Measurements from ENCODE around the gene RPA1. TPM values are rescaled to one million over a fixed set of nuclear protein-coding genes. Genes with fewer than 3 reads are reported as not detected.

RPA1 gene
- polyA plus RNA-seq, 3 donors, result 18.5 to 27.4 (median 23.8) TPM

DNA sequence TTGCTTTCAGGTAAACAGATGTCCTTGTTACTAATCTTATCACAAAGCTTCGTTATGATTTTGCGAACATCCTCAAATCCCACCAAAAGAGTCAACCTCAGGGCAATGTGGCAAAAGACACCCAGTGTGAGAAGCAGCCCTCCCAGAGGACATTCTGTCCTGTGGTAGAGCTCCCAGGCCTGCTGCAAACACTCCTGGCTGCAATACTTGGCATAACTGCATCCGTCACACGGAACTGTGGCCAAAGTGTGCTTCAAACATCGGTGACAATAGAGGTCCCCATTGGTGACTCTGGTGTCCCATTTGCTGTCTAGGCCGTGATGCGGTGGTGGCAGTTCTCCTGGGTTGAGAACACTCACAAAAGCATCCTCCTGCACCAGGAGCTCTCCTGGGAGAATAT, 29.6 kb upstream of the RPA1 start:
- DNase-seq, result no peak
- Mint-ChIP-seq H3K27ac (no peak overlapping the region), H3K4me1 (no peaks in the 10 kb centered on the region), H3K36me3 (peaks cover 46 to 64% of the 10 kb centered on the region in 2 donors), H3K27me3 (ENCODE audit: low read depth in 3 of 3) (peaks cover 0 to 2% (median 0%) of the 10 kb centered on the region in 3 donors), H3K4me3 (no peak overlapping the region), H3K9me3 (peaks cover 0 to under 1% (median 0%) of the 10 kb centered on the region in 7 donors)
- Histone ChIP-seq H3K27me3 (ENCODE audit: control insufficient read depth in 2 of 2, insufficient read depth in 2 of 2, low read length in 2 of 2) (no peaks in the 10 kb centered on the region), H3K4me1 (ENCODE audit: control insufficient read depth in 1 of 2, insufficient read depth in 2 of 2, low read length in 2 of 2) (no peaks in the 10 kb centered on the region), H3K4me3 (replicated peaks in 1 of 3; ENCODE audit: low read depth in 2 of 3, low read length in 3 of 3) (no peak overlapping the region), H2AFZ (ENCODE audit: insufficient read depth, low read depth, low read length, poor library complexity, severe bottlenecking) (no peak overlapping the region), H3K4me2 (replicated peaks; ENCODE audit: extremely low read depth, low read length, poor library complexity, severe bottlenecking) (no peak overlapping the region), H3K79me2 (ENCODE audit: insufficient read depth, low read length) (peaks cover 8% of the 10 kb centered on the region), H3K27ac (ENCODE audit: low read depth in 1 of 2, low read length in 2 of 2) (no peak overlapping the region), H4K20me1 (ENCODE audit: insufficient read depth, low read length) (no peaks in the 10 kb centered on the region), H3K9me3 (replicated peaks in 1 of 2; ENCODE audit: control insufficient read depth in 1 of 2, insufficient read depth in 1 of 2, low read length in 2 of 2) (no peaks in the 10 kb centered on the region), H3K36me3 (replicated peaks in 1 of 2; ENCODE audit: control insufficient read depth in 1 of 2, insufficient read depth in 2 of 2, low read length in 2 of 2) (peaks cover 27 to 47% of the 10 kb centered on the region in 2 donors), H3K9ac (ENCODE audit: insufficient read depth, low read length, poor library complexity, severe bottlenecking) (no peak overlapping the region)
- intact Hi-C loops (cut with micrococcal nuclease), result no loop called here
- TF ChIP-seq, protein P1, sequence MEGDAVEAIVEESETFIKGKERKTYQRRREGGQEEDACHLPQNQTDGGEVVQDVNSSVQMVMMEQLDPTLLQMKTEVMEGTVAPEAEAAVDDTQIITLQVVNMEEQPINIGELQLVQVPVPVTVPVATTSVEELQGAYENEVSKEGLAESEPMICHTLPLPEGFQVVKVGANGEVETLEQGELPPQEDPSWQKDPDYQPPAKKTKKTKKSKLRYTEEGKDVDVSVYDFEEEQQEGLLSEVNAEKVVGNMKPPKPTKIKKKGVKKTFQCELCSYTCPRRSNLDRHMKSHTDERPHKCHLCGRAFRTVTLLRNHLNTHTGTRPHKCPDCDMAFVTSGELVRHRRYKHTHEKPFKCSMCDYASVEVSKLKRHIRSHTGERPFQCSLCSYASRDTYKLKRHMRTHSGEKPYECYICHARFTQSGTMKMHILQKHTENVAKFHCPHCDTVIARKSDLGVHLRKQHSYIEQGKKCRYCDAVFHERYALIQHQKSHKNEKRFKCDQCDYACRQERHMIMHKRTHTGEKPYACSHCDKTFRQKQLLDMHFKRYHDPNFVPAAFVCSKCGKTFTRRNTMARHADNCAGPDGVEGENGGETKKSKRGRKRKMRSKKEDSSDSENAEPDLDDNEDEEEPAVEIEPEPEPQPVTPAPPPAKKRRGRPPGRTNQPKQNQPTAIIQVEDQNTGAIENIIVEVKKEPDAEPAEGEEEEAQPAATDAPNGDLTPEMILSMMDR (IDR thresholded peaks at IDR 0.05), result no peak
- 97% methylated on average over 5 of the region's 7 CpGs for WGBS (ENCODE audit: insufficient coverage)

- Histone ChIP-seq H4K20me1 (ENCODE audit: insufficient read depth, low read length) (no peaks in the 10 kb centered on the region), H2AFZ (ENCODE audit: insufficient read depth, low read depth, low read length, poor library complexity, severe bottlenecking) (no peak overlapping the region), H3K27ac (ENCODE audit: low read depth in 1 of 2, low read length in 2 of 2) (no peak overlapping the region), H3K36me3 (replicated peaks in 1 of 2; ENCODE audit: control insufficient read depth in 1 of 2, insufficient read depth in 2 of 2, low read length in 2 of 2) (peaks cover 27 to 48% of the 10 kb centered on the region in 2 donors), H3K9me3 (replicated peaks in 1 of 2; ENCODE audit: control insufficient read depth in 1 of 2, insufficient read depth in 1 of 2, low read length in 2 of 2) (no peaks in the 10 kb centered on the region), H3K9ac (ENCODE audit: insufficient read depth, low read length, poor library complexity, severe bottlenecking) (no peak overlapping the region), H3K4me2 (replicated peaks; ENCODE audit: extremely low read depth, low read length, poor library complexity, severe bottlenecking) (no peak overlapping the region), H3K4me3 (replicated peaks in 1 of 3; ENCODE audit: low read depth in 2 of 3, low read length in 3 of 3) (no peak overlapping the region), H3K79me2 (ENCODE audit: insufficient read depth, low read length) (peaks cover 8% of the 10 kb centered on the region), H3K27me3 (ENCODE audit: control insufficient read depth in 2 of 2, insufficient read depth in 2 of 2, low read length in 2 of 2) (no peaks in the 10 kb centered on the region), H3K4me1 (ENCODE audit: control insufficient read depth in 1 of 2, insufficient read depth in 2 of 2, low read length in 2 of 2) (no peaks in the 10 kb centered on the region)
- Mint-ChIP-seq H3K9me3 (no peaks in the 10 kb centered on the region), H3K27ac (peak overlapping the region in 1 of 7 donors; percentile 50), H3K36me3 (peaks cover 47 to 64% of the 10 kb centered on the region in 2 donors), H3K4me3 (no peak overlapping the region), H3K4me1 (no peaks in the 10 kb centered on the region), H3K27me3 (ENCODE audit: low read depth in 3 of 3) (peaks cover 0 to 2% (median 0%) of the 10 kb centered on the region in 3 donors)
- no peak for DNase-seq
- TF ChIP-seq, protein P1 (IDR thresholded peaks at IDR 0.05), result no peak
- intact Hi-C loops (cut with micrococcal nuclease), result no loop called here
- 96% methylated on average over 3 of the region's 4 CpGs for WGBS (ENCODE audit: insufficient coverage)
Observed at GRCh38 chr17:1800712-1801111, 29.1 kb upstream of the RPA1 start.

Measured in CD14-positive monocyte (primary cell).